Ramos (cell line): ENCODE data around the gene TRAPPC10.

ENCODE experiments used
- in situ Hi-C: fragments of 300-500 bp; cut with MboI; formaldehyde crosslinking; loops from one replicate; pipeline ENCODE4 v1.14.3; 2022; ENCODE audit warnings: low sequenced_read_pairs; ENCODE audit not compliant: unreplicated experiment

TRAPPC10 gene

DNA sequence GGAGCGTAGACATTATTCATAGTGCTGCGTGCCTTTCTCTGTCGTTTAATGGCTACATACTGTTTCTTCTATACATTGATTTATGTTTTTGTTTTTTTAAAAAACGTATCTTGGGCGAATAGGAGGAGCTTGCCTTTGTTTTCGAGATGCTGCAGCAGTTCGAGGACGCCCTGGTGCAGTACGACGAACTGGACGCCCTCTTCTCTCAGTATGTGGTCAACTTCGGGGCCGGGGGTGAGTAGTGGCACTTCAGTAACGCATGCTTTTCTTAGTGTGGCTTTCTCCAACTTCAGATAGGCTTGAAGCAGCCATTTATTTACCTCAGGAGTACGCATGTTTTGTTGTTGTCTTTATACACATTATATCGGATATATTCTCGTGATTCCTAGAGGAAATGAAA lies 46.9 kb downstream of the TRAPPC10 start:
- in situ Hi-C loops, result no loop called here

- in situ Hi-C loops, result no loop called here
Observed at GRCh38 chr21:44059710-44060109, 47.6 kb downstream of the TRAPPC10 start.

- in situ Hi-C loops, result no loop called here
Observed at GRCh38 chr21:44062380-44062779, 50.3 kb downstream of the TRAPPC10 start.

DNA sequence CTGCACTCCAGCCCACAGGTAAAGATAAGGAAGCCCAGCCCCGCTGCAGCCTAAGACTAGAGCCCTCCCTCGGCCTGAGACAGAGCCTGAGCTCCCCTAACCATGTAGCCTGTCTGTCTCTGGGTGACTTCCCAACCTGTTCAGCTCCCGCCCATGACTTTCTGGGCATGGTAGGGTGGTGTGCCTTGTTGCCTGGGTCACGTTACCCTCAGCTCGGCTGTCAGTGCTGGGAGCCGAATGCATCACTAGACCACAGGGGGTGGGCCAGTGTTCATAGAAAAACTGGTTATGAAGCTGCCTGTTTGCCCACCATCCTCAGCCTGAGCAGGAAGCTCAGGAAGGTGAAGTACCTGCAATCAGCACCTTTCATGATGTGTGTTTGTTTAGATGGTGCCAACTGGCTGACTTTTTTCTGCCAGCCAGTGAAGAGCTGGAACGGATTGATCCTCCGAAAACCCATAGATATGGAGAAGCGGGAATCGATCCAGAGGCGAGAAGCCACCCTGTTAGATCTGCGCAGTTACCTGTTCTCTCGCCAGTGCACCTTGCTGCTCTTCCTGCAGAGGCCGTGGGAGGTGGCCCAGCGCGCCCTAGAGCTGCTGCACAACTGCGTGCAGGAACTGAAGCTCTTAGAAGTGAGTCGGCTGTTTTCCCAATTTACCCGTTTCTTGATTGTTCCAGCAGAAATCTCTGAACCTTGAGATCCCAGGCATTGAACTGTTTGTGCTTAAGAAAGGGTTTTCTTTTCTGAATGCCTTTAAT lies 51.2 kb downstream of the TRAPPC10 start:
- in situ Hi-C loops, result no loop called here

DNA sequence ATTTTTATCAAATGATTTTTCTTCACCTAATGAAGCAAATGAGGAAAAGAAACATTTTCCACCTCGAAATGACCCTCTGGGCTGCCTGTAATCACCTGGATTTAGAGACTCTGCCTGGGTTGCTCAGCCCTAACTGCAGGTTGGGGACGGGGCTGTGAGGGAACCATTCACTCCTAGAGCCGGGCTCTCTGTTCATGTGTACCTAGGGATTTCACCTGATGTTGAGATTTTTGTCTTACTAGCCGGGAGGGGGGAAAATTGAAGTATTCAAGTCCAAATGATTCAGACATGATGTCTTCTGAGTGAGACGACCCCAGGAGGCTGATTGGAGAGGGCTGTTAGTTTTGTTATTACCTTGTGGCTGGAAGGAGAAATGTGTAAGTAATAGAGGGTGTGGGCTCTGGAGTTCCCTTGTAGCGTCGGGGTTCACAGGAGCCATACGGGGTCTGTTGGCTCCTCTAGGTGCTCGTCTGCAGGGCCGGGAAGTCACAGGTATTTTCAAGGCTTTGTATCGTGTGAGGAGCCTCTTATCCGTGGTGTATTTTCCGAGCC lies 52.8 kb downstream of the TRAPPC10 start:
- in situ Hi-C loops, result loop anchor here (5.0 kb wide), 1 partner anchor 33 kb away; no protein-coding TSS in a partner anchor

GRCh38 chr21:44065428-44065827 lies 53.3 kb downstream of the TRAPPC10 start:
- in situ Hi-C loops, result loop anchor here (5.0 kb wide), 1 partner anchor 33 kb away; no protein-coding TSS in a partner anchor

DNA sequence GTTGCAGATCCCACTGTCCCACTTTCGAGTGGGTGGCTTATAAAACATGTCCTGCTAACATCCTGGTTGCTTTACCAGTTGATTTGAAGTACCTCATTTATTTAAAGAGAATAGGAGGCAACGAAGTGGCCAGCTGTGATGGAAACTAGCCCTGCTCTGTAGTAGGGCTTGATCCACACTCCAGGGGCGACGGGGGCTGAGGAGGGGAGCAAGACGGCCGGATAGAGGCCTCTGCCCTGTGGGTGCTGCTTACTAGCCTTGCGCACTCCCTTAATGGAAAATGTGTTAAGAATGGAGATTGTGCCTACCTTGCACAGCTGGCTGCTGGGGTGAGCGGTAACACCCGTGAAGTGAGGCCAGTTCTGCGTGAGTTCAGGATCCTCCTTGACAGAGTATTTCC lies 54.0 kb downstream of the TRAPPC10 start:
- in situ Hi-C loops, result loop anchor here (5.0 kb wide), 1 partner anchor 34 kb away; no protein-coding TSS in a partner anchor

GRCh38 chr21:44067011-44067839 lies 55.1 kb downstream of the TRAPPC10 start:
- in situ Hi-C loops, result loop anchor here (5.0 kb wide), 1 partner anchor 35 kb away; no protein-coding TSS in a partner anchor

- in situ Hi-C loops, result no loop called here
Observed at GRCh38 chr21:44070391-44070790, 58.3 kb downstream of the TRAPPC10 start.

DNA sequence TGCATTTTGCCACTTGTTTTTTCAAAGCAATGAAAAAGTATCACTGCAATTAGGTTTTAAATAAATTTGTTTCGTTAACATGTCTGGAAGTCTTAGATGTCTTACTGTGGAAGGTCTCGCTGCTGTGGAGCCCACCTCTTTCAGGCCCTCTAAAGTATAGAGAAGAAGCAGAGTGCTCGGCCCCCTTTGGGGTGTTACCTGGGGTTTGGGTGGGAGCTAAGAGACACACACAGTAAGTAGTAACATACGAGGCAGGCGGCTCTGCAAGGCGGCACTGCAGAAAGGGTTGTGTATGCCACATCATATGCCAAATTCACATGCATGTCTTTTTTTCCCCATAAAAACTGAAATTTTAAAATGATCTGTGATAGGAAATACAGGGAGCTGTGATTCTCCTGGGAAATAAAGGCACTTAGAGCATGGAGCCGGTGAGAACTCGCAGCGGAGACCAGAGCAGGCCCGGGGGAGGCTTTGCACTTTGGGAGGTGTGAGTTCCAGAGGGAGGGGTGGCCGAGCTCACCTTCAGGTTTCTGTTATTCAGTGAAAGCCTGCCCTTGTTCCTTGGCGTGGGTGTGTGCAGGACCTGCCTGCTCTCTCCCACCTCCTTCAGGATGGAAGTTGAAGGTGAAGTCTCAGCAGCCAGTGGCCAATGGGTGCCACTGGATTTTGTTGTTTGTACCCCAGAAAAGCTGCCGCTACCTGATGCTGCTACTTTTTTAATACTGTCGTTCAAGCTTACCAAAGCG lies 59.4 kb downstream of the TRAPPC10 start:
- in situ Hi-C loops, result no loop called here

DNA sequence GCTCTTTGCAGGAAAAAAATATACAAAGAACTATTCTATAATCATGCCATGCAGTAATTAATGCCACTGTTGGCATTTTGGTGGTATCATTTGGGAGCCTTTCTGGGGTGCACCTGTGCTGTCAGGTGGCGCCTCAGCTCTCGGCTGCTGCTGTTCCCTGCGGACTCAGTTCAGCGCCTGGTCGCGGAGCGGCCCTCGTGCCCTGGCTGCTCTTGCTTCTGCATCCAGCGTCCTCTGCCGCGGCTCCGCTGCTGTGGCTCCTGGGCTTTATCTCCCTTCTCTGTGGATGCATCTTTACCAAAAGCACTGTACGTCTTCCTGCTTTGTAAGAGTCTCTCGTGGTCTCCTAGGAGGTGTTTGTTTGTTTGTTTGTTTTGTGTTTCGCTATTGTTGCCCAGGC lies 60.0 kb downstream of the TRAPPC10 start:
- in situ Hi-C loops, result no loop called here

GRCh38 chr21:44074315-44074958 lies 62.3 kb downstream of the TRAPPC10 start:
- in situ Hi-C loops, result no loop called here

GRCh38 chr21:44076316-44076715 lies 64.2 kb downstream of the TRAPPC10 start:
- in situ Hi-C loops, result no loop called here

- in situ Hi-C loops, result no loop called here
Observed at GRCh38 chr21:44078411-44078981, 66.4 kb downstream of the TRAPPC10 start.

DNA sequence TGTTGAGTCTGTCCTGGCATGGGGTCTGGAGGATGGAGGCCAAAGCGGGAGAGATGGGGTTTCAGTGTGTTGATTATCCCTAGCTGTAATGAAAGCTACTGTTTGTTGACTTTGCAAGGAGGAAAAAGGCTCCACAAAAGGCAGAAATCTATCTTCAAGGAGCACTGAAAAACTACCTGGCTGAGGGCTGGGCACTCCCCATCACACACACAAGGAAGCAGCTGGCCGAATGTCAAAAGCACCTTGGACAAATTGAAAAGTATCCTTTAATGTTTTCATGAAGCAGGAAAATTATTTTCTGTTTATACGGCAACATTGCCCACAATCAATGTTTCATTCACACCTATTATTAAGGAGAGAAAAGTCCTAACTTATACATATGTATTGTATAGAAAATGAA lies 67.3 kb downstream of the TRAPPC10 start:
- in situ Hi-C loops, result no loop called here

- in situ Hi-C loops, result no loop called here
Observed at GRCh38 chr21:44079846-44080245, 67.7 kb downstream of the TRAPPC10 start.

GRCh38 chr21:44082648-44083440 lies 70.7 kb downstream of the TRAPPC10 start:
- in situ Hi-C loops, result no loop called here

DNA sequence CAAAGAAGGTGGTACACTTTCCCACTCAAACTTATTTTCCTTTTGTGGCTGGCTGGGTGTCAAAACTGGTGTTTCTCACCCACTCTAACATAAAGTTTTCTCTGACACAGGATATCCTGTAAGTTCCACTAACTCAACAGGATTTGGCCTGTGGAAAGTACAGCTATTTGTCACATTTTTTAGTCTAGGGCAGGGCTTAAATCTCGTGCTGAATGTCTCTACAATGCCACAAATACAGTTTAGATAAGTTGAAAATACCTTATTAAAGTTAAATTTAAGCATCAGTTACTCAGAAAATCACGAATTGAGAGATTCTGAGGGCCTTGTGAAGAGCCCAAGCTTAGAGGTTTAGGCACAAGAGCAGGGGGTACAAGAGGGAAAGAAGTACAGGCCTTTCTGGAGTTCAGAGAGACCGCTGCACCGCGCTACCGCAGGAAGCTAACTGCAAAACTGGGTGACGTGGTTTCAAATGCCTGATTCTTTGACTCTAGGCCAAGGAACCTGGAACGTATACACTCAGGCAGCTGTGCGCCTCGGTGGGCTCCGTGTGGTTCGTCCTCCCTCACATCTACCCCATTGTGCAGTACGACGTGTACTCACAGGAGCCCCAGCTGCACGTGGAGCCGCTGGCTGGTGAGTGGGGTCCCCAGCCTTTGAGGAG lies 71.7 kb downstream of the TRAPPC10 start:
- in situ Hi-C loops, result no loop called here
